ENCODE data around the gene CORO7. TPM values are rescaled to one million over a fixed set of nuclear protein-coding genes. Genes with fewer than 3 reads are reported as not detected.

CORO7 gene
- polyA plus RNA-seq, 1 of the 3 experiments (the other 2 are of a cell fraction): 25.8 TPM

DNA sequence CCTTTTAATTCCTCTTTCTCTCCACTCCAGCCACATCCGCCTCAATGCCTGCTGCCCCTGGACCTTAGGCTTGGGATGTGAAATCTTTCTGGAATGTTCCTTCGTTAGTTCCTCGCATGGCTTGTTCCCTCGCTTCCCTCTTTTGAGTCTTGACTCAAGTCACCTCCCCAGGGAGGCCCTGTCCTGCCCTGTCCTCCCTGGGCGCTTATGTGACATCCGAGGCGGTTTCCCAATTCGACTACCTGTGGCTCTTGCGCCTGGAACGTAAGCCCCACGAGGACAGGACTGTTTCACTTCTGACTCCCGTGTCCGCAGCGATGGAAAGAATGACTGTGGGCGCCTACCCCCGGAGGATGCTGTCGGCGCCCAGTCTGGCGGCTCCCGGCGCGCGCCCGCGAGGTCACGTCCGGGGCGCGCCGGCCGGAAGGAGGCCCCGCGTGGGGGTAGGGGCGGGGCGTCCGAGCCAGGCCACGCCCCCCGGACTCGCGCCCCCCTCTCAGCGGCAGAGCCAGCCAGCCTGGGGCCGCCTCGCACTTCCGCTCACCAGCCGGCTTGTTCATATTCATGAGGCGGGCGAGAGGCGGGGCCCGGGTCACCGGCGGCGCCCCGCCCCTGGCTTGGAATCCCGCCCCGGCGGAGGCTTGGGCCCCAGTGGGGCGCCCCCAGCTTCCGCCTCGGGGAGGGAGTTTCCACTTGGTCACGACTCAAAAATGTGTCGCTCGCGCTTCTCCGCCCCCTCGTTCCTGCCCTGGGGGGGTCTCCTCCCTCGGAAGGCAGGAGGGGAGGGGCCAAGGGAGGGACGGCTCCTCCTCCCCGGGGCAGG, 109.0 kb downstream of the CORO7 start (continued):
- 0 out of 2 replicates have a peak, but pooled peaks have one; percentile 53 for TF ChIP-seq POLR2AphosphoS5 (IDR thresholded peaks at IDR 0.05; ENCODE audit: low read depth, low read length)
- TF ChIP-seq CHD2 (IDR thresholded peaks at IDR 0.05; ENCODE audit: low read length, partially characterized antibody): peak; percentile 4
- no peak for TF ChIP-seq RFX5 (IDR thresholded peaks at IDR 0.05; ENCODE audit: low read length)
- TF ChIP-seq TCF12 (IDR thresholded peaks at IDR 0.05): no peak
- no peak; the same call in 1 of the 2 replicates for TF ChIP-seq FOSL2 (IDR thresholded peaks at IDR 0.05; ENCODE audit: borderline replicate concordance, low read depth)
- peak; percentile 21; the same call in 1 of the 2 replicates for TF ChIP-seq SIN3A (IDR thresholded peaks at IDR 0.05; ENCODE audit: borderline replicate concordance, low read depth, low read length)
- TF ChIP-seq FOXJ3 (CRISPR knock-in tag; IDR thresholded peaks at IDR 0.05): no peak
- TF ChIP-seq, protein P1, sequence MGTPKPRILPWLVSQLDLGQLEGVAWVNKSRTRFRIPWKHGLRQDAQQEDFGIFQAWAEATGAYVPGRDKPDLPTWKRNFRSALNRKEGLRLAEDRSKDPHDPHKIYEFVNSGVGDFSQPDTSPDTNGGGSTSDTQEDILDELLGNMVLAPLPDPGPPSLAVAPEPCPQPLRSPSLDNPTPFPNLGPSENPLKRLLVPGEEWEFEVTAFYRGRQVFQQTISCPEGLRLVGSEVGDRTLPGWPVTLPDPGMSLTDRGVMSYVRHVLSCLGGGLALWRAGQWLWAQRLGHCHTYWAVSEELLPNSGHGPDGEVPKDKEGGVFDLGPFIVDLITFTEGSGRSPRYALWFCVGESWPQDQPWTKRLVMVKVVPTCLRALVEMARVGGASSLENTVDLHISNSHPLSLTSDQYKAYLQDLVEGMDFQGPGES (IDR thresholded peaks at IDR 0.05; ENCODE audit: low read depth, low read length): no peak
- TF ChIP-seq FOXM1 (IDR thresholded peaks at IDR 0.05; ENCODE audit: low read depth): no peak
- TF ChIP-seq, protein P2, sequence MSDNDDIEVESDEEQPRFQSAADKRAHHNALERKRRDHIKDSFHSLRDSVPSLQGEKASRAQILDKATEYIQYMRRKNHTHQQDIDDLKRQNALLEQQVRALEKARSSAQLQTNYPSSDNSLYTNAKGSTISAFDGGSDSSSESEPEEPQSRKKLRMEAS (IDR thresholded peaks at IDR 0.05; ENCODE audit: low read depth): no peak
- TF ChIP-seq ELF1 (IDR thresholded peaks at IDR 0.05): no peak
- TF ChIP-seq MXI1 (IDR thresholded peaks at IDR 0.05; ENCODE audit: low read depth, low read length): peak; percentile 58; the same call in 1 of the 2 replicates

DNA sequence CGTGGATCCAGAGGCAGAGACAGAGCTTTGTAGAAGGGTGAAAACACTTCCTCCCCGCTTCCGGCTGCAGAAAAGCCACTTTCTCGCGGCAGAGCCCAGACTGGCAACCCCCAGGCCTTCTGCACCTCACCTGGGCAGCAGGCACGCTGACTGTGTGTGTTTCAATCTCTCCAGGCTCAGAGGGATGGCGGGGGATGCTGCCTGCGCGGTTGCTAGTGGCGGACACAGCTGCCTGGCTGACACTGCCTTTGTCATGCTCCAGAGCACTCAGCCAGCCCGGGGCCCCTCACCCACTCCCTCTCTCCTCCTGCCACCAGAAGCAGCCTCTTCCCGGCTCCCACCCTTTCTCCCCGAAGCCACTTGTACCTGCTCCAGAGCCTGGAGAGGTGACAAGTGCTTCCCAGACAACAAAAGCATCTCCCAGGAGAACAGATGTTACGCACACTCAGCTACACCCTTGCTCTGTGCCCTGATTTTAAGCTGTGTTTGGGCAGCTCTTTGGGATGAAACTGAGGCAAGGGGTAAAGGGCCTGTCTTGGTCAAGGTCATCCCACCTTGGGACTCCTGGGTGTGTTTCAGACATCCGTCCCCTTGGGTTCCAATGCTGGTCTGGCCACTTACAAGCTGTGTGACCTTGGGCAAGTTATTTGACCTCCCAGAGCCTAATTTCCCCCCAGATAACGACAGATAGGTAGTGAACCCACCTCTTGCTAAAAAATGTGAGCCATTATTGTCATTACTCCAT, 109.8 kb downstream of the CORO7 start:
- peaks cover 10% of the 10 kb centered on the region for H3F3A ChIP-seq (replicated peaks; ENCODE audit: insufficient read depth)
- 72% methylated on average over 12 of the region's 16 CpGs for WGBS (ENCODE audit: low lambda C conversion rate)
- peak; percentile 70 for DNase-seq
- H3K9me2 ChIP-seq: no peaks in the 10 kb centered on the region
- peak overlapping the region; percentile 86; the same call in 1 of the 2 replicates for H2AFZ ChIP-seq (ENCODE audit: low read depth)
- ChIA-PET CTCF (interaction anchor here (0.6 to 2.4 kb wide), 10 partner anchors 9 to 106 kb away, joined by 3 to 11 read pairs (median 4); partner anchors contain the start of gene GLIS2), POLR2A (interaction anchor here (1.0 to 2.8 kb wide), 3 partner anchors 9 to 33 kb away, joined by 3 to 14 read pairs (median 5); partner anchors contain the start of gene GLIS2)
- H3K9me3 ChIP-seq: no peaks in the 10 kb centered on the region
- no peaks in the 10 kb centered on the region for H3K27me3 ChIP-seq (ENCODE audit: insufficient read depth)
- H4K20me1 ChIP-seq (ENCODE audit: insufficient read depth): no peaks in the 10 kb centered on the region
- TF ChIP-seq RFX5 (IDR thresholded peaks at IDR 0.05; ENCODE audit: low read length) (no peak), TAF1 (IDR thresholded peaks at IDR 0.05; ENCODE audit: borderline replicate concordance, low read depth, low read length) (no peak), CHD2 (IDR thresholded peaks at IDR 0.05; ENCODE audit: low read length, partially characterized antibody) (no peak), MXI1 (IDR thresholded peaks at IDR 0.05; ENCODE audit: low read depth, low read length) (peak; percentile 20; the same call in 1 of the 2 replicates)
- TF ChIP-seq, protein P3, sequence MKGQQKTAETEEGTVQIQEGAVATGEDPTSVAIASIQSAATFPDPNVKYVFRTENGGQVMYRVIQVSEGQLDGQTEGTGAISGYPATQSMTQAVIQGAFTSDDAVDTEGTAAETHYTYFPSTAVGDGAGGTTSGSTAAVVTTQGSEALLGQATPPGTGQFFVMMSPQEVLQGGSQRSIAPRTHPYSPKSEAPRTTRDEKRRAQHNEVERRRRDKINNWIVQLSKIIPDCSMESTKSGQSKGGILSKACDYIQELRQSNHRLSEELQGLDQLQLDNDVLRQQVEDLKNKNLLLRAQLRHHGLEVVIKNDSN (IDR thresholded peaks at IDR 0.05; ENCODE audit: borderline replicate concordance, low read depth): no peak
- TF ChIP-seq, protein P1 (IDR thresholded peaks at IDR 0.05; ENCODE audit: low read depth, low read length): no peak
- TF ChIP-seq, protein P4, sequence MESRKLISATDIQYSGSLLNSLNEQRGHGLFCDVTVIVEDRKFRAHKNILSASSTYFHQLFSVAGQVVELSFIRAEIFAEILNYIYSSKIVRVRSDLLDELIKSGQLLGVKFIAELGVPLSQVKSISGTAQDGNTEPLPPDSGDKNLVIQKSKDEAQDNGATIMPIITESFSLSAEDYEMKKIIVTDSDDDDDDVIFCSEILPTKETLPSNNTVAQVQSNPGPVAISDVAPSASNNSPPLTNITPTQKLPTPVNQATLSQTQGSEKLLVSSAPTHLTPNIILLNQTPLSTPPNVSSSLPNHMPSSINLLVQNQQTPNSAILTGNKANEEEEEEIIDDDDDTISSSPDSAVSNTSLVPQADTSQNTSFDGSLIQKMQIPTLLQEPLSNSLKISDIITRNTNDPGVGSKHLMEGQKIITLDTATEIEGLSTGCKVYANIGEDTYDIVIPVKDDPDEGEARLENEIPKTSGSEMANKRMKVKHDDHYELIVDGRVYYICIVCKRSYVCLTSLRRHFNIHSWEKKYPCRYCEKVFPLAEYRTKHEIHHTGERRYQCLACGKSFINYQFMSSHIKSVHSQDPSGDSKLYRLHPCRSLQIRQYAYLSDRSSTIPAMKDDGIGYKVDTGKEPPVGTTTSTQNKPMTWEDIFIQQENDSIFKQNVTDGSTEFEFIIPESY (IDR thresholded peaks at IDR 0.05; ENCODE audit: borderline replicate concordance, low read depth): no peak
- H3K4me3 ChIP-seq (ENCODE audit: low read depth in 2 of 2, low read length in 1 of 2): peak overlapping the region; percentile 52 to 56
- H3K27ac ChIP-seq (ENCODE audit: low read depth in 2 of 2, low read length in 1 of 2): peak overlapping the region; percentile 39 to 77; a peak in 3 of 4 replicates
- peaks cover 0 to 16% of the 10 kb centered on the region in 2 experiments; a peak in 1 of 4 replicates for H3K4me1 ChIP-seq (ENCODE audit: control insufficient read depth in 1 of 2, insufficient read depth in 2 of 2, low read depth in 1 of 2, low read length in 1 of 2)
- no peaks in the 10 kb centered on the region for H3K79me2 ChIP-seq (ENCODE audit: insufficient read depth)
- peak overlapping the region; percentile 68 for H3K4me2 ChIP-seq
- no peaks in the 10 kb centered on the region for H3K36me3 ChIP-seq (replicated peaks in 1 of 2; ENCODE audit: control insufficient read depth in 1 of 2, insufficient read depth in 2 of 2, low read length in 1 of 2)
- peak overlapping the region; percentile 36; the same call in 1 of the 2 replicates for H3K9ac ChIP-seq

Measured in SK-N-SH (cell line).